Measurements from ENCODE around the gene PTPN7.

- TF ChIP-seq, protein P1, sequence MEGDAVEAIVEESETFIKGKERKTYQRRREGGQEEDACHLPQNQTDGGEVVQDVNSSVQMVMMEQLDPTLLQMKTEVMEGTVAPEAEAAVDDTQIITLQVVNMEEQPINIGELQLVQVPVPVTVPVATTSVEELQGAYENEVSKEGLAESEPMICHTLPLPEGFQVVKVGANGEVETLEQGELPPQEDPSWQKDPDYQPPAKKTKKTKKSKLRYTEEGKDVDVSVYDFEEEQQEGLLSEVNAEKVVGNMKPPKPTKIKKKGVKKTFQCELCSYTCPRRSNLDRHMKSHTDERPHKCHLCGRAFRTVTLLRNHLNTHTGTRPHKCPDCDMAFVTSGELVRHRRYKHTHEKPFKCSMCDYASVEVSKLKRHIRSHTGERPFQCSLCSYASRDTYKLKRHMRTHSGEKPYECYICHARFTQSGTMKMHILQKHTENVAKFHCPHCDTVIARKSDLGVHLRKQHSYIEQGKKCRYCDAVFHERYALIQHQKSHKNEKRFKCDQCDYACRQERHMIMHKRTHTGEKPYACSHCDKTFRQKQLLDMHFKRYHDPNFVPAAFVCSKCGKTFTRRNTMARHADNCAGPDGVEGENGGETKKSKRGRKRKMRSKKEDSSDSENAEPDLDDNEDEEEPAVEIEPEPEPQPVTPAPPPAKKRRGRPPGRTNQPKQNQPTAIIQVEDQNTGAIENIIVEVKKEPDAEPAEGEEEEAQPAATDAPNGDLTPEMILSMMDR (IDR thresholded peaks at IDR 0.05; ENCODE audit: low read depth, low read length): no peak
- TF ChIP-seq POLR2A (IDR thresholded peaks at IDR 0.05; ENCODE audit: extremely low read depth, insufficient read length) (no peak), MYC (IDR thresholded peaks at IDR 0.05; ENCODE audit: low read depth, low read length) (no peak)
- TF ChIP-seq, protein P2, sequence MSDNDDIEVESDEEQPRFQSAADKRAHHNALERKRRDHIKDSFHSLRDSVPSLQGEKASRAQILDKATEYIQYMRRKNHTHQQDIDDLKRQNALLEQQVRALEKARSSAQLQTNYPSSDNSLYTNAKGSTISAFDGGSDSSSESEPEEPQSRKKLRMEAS (IDR thresholded peaks at IDR 0.05; ENCODE audit: low read depth, low read length): no peak
Measured at GRCh38 chr1:202117898-202118371, 42.5 kb downstream of the PTPN7 start.
